Epithelial cell of proximal tubule (primary cell): ENCODE data around the gene SIN3B. TPM values are rescaled to one million over a fixed set of nuclear protein-coding genes. Genes with fewer than 3 reads are reported as not detected.

ENCODE experiments used
- DNase-seq: peaks from one replicate; pipeline ENCODE4 v3.0.0-alpha.2; 2011; ENCODE audit warnings: low read depth
- H3K4me3 ChIP-seq: 2 replicates; pipeline ENCODE4 v1.5.1; 2011; ENCODE audit warnings: low read depth, mild to moderate bottlenecking, low read length
- CTCF ChIP-seq: conservative IDR thresholded peaks from 2 replicates; pipeline ENCODE4 v1.5.1; 2012; ENCODE audit warnings: low read depth, mild to moderate bottlenecking, low read length
- total RNA-seq: library from RNA; depleted of rRNA; stranded (reverse); fragments of >200 nt; gene quantifications from 2 replicates; pipeline ENCODE4 v1.2.3, GENCODE V29; 2015

The SIN3B gene
- total RNA-seq, 1 donor from 2014 or later, result 20.4 TPM

DNA sequence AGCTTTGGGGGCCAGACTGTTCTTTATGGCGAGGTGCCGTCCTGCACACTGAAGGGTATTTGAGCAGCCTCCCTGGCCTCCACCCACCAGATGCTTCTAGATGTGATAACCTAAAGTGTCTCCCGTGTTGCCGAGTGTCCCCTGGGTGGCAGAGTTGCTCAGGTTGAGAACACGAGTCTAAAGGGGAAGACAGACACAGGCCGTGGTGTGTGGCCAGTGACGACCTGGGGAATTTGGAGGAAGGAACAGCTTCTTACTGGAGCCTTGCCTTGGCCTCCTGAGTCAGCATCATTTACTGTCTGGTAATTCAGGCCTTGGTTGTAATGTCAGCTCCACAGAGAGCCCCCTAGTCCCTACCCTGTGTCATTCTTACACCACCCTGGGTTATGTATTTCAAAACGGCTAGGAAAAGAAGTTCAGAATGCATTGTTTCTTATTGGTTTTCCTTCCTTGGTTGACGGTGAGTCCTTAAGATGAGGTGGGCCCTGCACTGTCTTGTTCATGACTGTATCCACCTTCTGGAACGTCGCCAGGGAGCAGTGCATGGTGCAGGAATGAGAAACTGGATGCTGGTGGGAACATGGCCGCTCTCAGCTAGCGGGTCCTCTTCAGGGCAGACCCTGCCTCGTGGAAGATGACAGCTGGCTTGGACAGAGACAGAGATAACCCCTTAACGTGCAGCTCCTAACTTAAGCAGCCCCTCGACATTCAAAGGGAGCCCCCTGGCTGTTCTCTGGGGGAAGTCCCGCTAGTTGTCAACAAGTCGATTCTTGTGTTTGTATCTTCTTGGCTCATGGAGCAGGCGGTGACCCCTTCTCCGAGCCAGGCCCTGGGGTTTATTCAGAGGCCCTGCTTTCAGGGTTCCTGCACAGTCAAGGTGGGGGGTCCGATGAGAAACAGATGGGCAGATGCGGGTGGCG, 7.2 kb downstream of the SIN3B start:
- DNase-seq, result no peak
- no peak overlapping the region for H3K4me3 ChIP-seq
- TF ChIP-seq CTCF, result no peak

DNA sequence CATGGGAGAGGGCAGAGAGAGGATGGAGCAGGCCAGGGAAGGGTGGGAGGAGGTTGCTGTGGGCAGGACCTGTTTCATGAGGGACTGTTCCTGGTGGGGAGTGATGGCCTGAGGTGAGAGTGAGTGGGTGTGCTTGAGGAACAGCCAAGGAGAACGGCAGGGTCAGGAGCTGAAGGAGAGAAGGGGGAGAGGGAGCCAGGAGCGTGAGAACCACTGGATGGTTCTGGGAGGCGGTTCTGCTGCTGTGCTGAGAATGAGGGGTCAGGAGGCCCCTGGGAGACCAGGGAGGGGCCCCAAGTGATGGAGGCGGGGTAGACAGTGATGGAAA, 7.8 kb downstream of the SIN3B start:
- DNase-seq, result no peak
- no peak overlapping the region for H3K4me3 ChIP-seq
- no peak for TF ChIP-seq CTCF

- TF ChIP-seq CTCF, result no peak
- H3K4me3 ChIP-seq, result no peak overlapping the region
- no peak for DNase-seq
Measured at GRCh38 chr19:16841391-16841926, 12.3 kb downstream of the SIN3B start.

DNA sequence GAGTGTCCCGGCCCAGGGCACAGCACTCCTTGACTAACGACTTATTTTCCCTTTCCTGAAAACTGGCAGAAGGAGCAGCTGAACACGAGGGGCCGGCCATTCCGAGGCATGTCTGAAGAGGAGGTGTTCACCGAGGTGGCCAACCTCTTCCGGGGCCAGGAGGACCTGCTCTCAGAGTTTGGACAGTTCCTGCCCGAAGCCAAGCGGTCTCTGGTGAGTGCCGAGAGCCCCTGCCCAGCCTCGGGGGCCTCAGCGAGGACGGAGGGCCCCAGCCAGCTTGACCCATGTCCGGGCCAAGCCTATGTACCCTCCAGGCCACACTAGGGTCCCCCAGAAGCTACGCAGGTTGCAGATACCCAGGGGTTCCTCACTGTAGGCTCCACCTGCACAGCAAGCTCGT, 17.7 kb downstream of the SIN3B start:
- no peak for DNase-seq
- no peak overlapping the region for H3K4me3 ChIP-seq
- no peak for TF ChIP-seq CTCF

DNA sequence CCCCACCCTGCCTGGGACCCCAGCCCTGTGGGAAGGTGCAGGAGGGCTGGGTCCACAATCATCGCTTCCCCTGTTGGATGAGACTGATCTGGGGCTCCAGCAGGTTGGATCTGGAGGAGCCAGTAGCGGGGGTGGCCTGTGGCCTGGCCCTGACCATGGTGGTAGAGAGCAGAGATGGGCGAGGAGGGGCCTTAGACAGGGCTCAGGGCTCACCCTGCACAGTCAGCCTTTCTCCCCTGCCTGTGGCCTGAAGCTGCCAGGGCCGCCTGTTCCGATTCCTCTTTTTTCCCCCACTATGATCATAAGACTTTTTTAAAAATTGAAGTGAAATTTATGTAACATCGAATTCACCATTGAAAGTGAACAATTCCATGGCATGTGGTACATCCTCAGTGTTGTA, 18.2 kb downstream of the SIN3B start:
- no peak for DNase-seq
- no peak for TF ChIP-seq CTCF

GRCh38 chr19:16849168-16849567, 20.0 kb downstream of the SIN3B start:
- no peak for DNase-seq
- no peak for TF ChIP-seq CTCF
- H3K4me3 ChIP-seq, result no peak overlapping the region

More for the DNA sequence above, 18.2 kb downstream of the SIN3B start:
- no peak overlapping the region for H3K4me3 ChIP-seq

- DNase-seq, result no peak
- no peak for TF ChIP-seq CTCF
- H3K4me3 ChIP-seq, result no peak overlapping the region
Measured at GRCh38 chr19:16850133-16850532, 20.9 kb downstream of the SIN3B start.
